ENCODE results near the gene DTX3L. TPM values are rescaled to one million over a fixed set of nuclear protein-coding genes. Genes with fewer than 3 reads are reported as not detected.

The DTX3L gene
- total and polyA plus RNA-seq, 2 experiments from 2014 or later, result 0.04 to 0.33 TPM

DNA sequence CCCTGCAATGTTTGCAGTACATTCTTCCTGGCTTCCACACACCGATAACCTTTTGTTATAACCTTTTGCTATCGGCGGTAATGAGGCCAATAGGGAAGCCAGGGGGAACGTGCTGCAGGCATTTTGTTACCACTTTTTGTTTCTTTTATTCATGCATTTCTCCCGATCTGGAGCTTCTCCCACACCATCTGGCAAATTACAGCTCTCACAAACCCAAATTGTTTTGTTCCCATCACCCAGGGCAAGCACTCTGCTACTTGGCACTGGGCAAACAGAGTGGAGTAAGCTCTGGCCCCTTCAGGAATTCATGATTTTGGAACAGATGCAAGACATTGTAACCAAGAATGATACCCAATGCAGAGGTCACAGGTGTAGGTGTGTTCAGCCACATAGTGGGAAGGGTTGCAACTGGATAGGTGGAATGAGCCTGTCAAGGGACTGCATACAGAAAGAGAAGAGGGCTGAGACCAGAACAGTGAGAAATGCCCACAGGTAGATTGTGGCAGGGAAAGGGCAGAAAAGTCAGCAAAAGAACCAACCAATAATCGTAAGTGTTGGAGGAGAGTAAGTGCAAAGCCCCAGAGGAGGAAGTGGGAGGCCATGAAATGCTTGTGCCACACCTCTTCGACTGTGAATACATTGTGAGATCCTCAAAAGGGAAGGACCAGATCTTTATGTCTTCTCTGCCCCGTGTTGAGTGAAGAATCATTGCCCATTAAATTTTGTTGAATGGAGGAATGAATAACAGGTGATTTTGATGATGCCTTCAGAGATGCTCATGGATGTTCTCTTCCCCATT is 59.1 kb downstream of the DTX3L start:
- no peaks in the 10 kb centered on the region for H3K36me3 ChIP-seq
- no peaks in the 10 kb centered on the region for H3K9me3 ChIP-seq (ENCODE audit: low read depth)
- no peak overlapping the region for H3K27ac ChIP-seq
- peaks cover 3% of the 10 kb centered on the region for H3K4me1 ChIP-seq (ENCODE audit: low read depth)
- TF ChIP-seq, protein P1, sequence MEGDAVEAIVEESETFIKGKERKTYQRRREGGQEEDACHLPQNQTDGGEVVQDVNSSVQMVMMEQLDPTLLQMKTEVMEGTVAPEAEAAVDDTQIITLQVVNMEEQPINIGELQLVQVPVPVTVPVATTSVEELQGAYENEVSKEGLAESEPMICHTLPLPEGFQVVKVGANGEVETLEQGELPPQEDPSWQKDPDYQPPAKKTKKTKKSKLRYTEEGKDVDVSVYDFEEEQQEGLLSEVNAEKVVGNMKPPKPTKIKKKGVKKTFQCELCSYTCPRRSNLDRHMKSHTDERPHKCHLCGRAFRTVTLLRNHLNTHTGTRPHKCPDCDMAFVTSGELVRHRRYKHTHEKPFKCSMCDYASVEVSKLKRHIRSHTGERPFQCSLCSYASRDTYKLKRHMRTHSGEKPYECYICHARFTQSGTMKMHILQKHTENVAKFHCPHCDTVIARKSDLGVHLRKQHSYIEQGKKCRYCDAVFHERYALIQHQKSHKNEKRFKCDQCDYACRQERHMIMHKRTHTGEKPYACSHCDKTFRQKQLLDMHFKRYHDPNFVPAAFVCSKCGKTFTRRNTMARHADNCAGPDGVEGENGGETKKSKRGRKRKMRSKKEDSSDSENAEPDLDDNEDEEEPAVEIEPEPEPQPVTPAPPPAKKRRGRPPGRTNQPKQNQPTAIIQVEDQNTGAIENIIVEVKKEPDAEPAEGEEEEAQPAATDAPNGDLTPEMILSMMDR (IDR thresholded peaks at IDR 0.05; ENCODE audit: low read depth, low read length), result no peak
- H3K4me3 ChIP-seq, result no peak overlapping the region
- H3K27me3 ChIP-seq, result peaks cover 23% of the 10 kb centered on the region
- no peak for DNase-seq (ENCODE audit: low read depth in 1 of 2, low spot score in 1 of 2)

Other genes with a start within 250 kb of the DTX3L start
- not detected in 2 replicates for gene CSTA, start 239.1 kb upstream of the DTX3L start, total RNA-seq
- not detected in 2 replicates for gene CSTA, start 239.1 kb upstream of the DTX3L start, polyA plus RNA-seq
- 54.8 and 60.7 TPM in 2 replicates for gene MIX23, start 181.1 kb upstream of the DTX3L start, total RNA-seq
- gene MIX23, start 181.1 kb upstream of the DTX3L start, polyA plus RNA-seq, result 79.8 and 81.5 TPM in 2 replicates
- gene FAM162A, start 180.2 kb upstream of the DTX3L start, total RNA-seq, result 182 and 209 TPM in 2 replicates
- gene FAM162A, start 180.2 kb upstream of the DTX3L start, polyA plus RNA-seq, result 613 and 642 TPM in 2 replicates
- 3.1 and 4.9 TPM in 2 replicates for gene WDR5B, start 148.3 kb upstream of the DTX3L start, total RNA-seq
- gene WDR5B, start 148.3 kb upstream of the DTX3L start, polyA plus RNA-seq, result 3.9 and 4.2 TPM in 2 replicates
- 28.0 and 42.2 TPM in 2 replicates for gene KPNA1, start 49.4 kb upstream of the DTX3L start, total RNA-seq
- 33.3 and 45.4 TPM in 2 replicates for gene KPNA1, start 49.4 kb upstream of the DTX3L start, polyA plus RNA-seq
- gene PARP9, start within 50 bp of the DTX3L start, total RNA-seq, result 0.25 and 0.42 TPM in 2 replicates
- 0.56 and 0.60 TPM in 2 replicates for gene PARP9, start within 50 bp of the DTX3L start, polyA plus RNA-seq
- not detected in 2 replicates for gene PARP15, start 13.3 kb downstream of the DTX3L start, total RNA-seq
- 0.05 TPM in 1 of 2 replicates, not detected in the other for gene PARP15, start 13.3 kb downstream of the DTX3L start, polyA plus RNA-seq
- 1.0 and 4.0 TPM in 2 replicates for gene PARP14, start 116.5 kb downstream of the DTX3L start, total RNA-seq
- gene PARP14, start 116.5 kb downstream of the DTX3L start, polyA plus RNA-seq, result 0.42 and 1.0 TPM in 2 replicates
- 2.9 and 3.1 TPM in 2 replicates for gene HSPBAP1, start 229.5 kb downstream of the DTX3L start, total RNA-seq
- gene HSPBAP1, start 229.5 kb downstream of the DTX3L start, polyA plus RNA-seq, result 2.5 and 7.2 TPM in 2 replicates
- gene SLC49A4, start 230.7 kb downstream of the DTX3L start, total RNA-seq, result 15.9 and 20.8 TPM in 2 replicates
- gene SLC49A4, start 230.7 kb downstream of the DTX3L start, polyA plus RNA-seq, result 10.1 and 16.4 TPM in 2 replicates

Data from cardiac muscle cell (in vitro differentiated cells and primary cell).